Endothelial cell (in vitro differentiated cells): ENCODE measurements around the gene TMPRSS6. TPM values are rescaled to one million over a fixed set of nuclear protein-coding genes. Genes with fewer than 3 reads are reported as not detected.

Source experiments
- DNase-seq: peaks from one replicate; pipeline ENCODE4 v3.0.0; 2021; ENCODE audit warnings: low spot score
- H3K27ac Mint-ChIP-seq: one replicate; pipeline ENCODE4 v1.8.0; 2021; ENCODE audit warnings: mixed read lengths, inconsistent platforms; ENCODE audit not compliant: unreplicated experiment
- H3K27me3 Mint-ChIP-seq: one replicate; pipeline ENCODE4 v1.8.0; 2021; ENCODE audit warnings: mild to moderate bottlenecking, moderate library complexity, mixed read lengths, inconsistent platforms; ENCODE audit not compliant: unreplicated experiment
- H3K36me3 Mint-ChIP-seq: one replicate; pipeline ENCODE4 v1.8.0; 2021; ENCODE audit warnings: mild to moderate bottlenecking, low read depth, mixed read lengths, inconsistent platforms; ENCODE audit not compliant: unreplicated experiment
- H3K4me1 Mint-ChIP-seq: one replicate; pipeline ENCODE4 v1.8.0; 2021; ENCODE audit warnings: mild to moderate bottlenecking, mixed read lengths, inconsistent platforms; ENCODE audit not compliant: unreplicated experiment
- H3K4me3 Mint-ChIP-seq: one replicate; pipeline ENCODE4 v1.8.0; 2021; ENCODE audit warnings: mild to moderate bottlenecking, mixed read lengths, inconsistent platforms; ENCODE audit not compliant: unreplicated experiment
- H3K9me3 Mint-ChIP-seq: one replicate; pipeline ENCODE4 v1.8.0; 2021; ENCODE audit warnings: mixed read lengths, inconsistent platforms; ENCODE audit not compliant: unreplicated experiment
- CTCF ChIP-seq: fragments of 200-600 bp; sonication (generic); IDR thresholded peaks from one replicate; pipeline ENCODE4 v1.5.0; 2021; ENCODE audit warnings: antibody characterized with exemption; ENCODE audit not compliant: unreplicated experiment
- total RNA-seq: library from RNA; stranded (reverse); fragmentation: NEBNext Ultra II Directional; extraction: Animal tissue kit (Norgen Biotek cat#: 25700); gene quantifications from one replicate; pipeline ENCODE4 v1.2.1, GENCODE V29; 2021; ENCODE audit not compliant: unreplicated experiment

Gene TMPRSS6
- total RNA-seq, 1 donor from 2014 or later, result not detected

GRCh38 chr22:37122598-37123180 lies 13.2 kb upstream of the TMPRSS6 start:
- H3K4me1 Mint-ChIP-seq, result peaks cover 15% of the 10 kb centered on the region
- no peaks in the 10 kb centered on the region for H3K9me3 Mint-ChIP-seq
- no peaks in the 10 kb centered on the region for H3K36me3 Mint-ChIP-seq
- no peak overlapping the region for H3K4me3 Mint-ChIP-seq
- no peak for TF ChIP-seq CTCF
- no peak for DNase-seq
- H3K27ac Mint-ChIP-seq, result peak overlapping the region; percentile 30
- peaks cover 1% of the 10 kb centered on the region for H3K27me3 Mint-ChIP-seq

GRCh38 chr22:37121887-37122591 lies 12.5 kb upstream of the TMPRSS6 start:
- Mint-ChIP-seq H3K4me3 (no peak overlapping the region), H3K27me3 (peaks cover 1% of the 10 kb centered on the region), H3K4me1 (peaks cover 15% of the 10 kb centered on the region), H3K36me3 (no peaks in the 10 kb centered on the region), H3K9me3 (no peaks in the 10 kb centered on the region), H3K27ac (peak overlapping the region; percentile 48)
- no peak for TF ChIP-seq CTCF
- DNase-seq, result peak; percentile 21

GRCh38 chr22:37120569-37121340 lies 11.2 kb upstream of the TMPRSS6 start:
- Mint-ChIP-seq H3K27ac (no peak overlapping the region), H3K9me3 (no peaks in the 10 kb centered on the region), H3K4me1 (peaks cover 15% of the 10 kb centered on the region), H3K4me3 (no peak overlapping the region), H3K27me3 (peaks cover 1% of the 10 kb centered on the region), H3K36me3 (no peaks in the 10 kb centered on the region)
- no peak for DNase-seq
- no peak for TF ChIP-seq CTCF

- TF ChIP-seq CTCF, result no peak
- Mint-ChIP-seq H3K27ac (no peak overlapping the region), H3K9me3 (no peaks in the 10 kb centered on the region), H3K36me3 (no peaks in the 10 kb centered on the region), H3K27me3 (peaks cover 1% of the 10 kb centered on the region), H3K4me3 (no peak overlapping the region), H3K4me1 (peaks cover 13% of the 10 kb centered on the region)
- no peak for DNase-seq
Measured at GRCh38 chr22:37119872-37120271, 10.4 kb upstream of the TMPRSS6 start.

GRCh38 chr22:37118083-37118482 lies 8.6 kb upstream of the TMPRSS6 start:
- Mint-ChIP-seq H3K9me3 (no peaks in the 10 kb centered on the region), H3K27me3 (no peaks in the 10 kb centered on the region), H3K27ac (no peak overlapping the region), H3K4me3 (no peak overlapping the region), H3K36me3 (no peaks in the 10 kb centered on the region), H3K4me1 (peaks cover 11% of the 10 kb centered on the region)
- no peak for DNase-seq
- no peak for TF ChIP-seq CTCF
